H9 (cell line): ENCODE measurements around the gene KPTN. TPM values are rescaled to one million over a fixed set of nuclear protein-coding genes. Genes with fewer than 3 reads are reported as not detected.

Experiments
- DNase-seq: peaks from one replicate; pipeline ENCODE4 v3.0.0-alpha.2; 2017
- H2AFZ ChIP-seq: one replicate; pipeline ENCODE4 v1.6.1; 2013; ENCODE audit warnings: mild to moderate bottlenecking, low read length, control low read depth, moderate library complexity
- H2AK5ac ChIP-seq: 2 replicates; pipeline ENCODE4 v1.6.1; 2013; ENCODE audit warnings: low read length, control low read depth, mixed read lengths; ENCODE audit not compliant: insufficient read length
- H2BK120ac ChIP-seq: one replicate; pipeline ENCODE4 v1.6.1; 2013; ENCODE audit warnings: low read depth, mild to moderate bottlenecking, low read length, control low read depth, inconsistent platforms; ENCODE audit not compliant: poor library complexity, severe bottlenecking
- H2BK12ac ChIP-seq: 2 replicates; pipeline ENCODE4 v1.6.1; 2013; ENCODE audit warnings: low read length, control low read depth, mixed read lengths, low read depth; ENCODE audit not compliant: insufficient read length
- H2BK15ac ChIP-seq: 2 replicates; pipeline ENCODE4 v1.6.1; 2013; ENCODE audit warnings: low read depth, low read length, control low read depth
- H2BK20ac ChIP-seq: one replicate; pipeline ENCODE4 v1.6.1; 2013; ENCODE audit warnings: low read depth, mild to moderate bottlenecking, low read length, control low read depth, inconsistent platforms; ENCODE audit not compliant: poor library complexity, severe bottlenecking
- H2BK5ac ChIP-seq: 2 replicates; pipeline ENCODE4 v1.6.1; 2013; ENCODE audit warnings: low read length, control low read depth, mixed read lengths; ENCODE audit not compliant: insufficient read length
- H3K14ac ChIP-seq: 2 replicates; pipeline ENCODE4 v1.6.1; 2013; ENCODE audit warnings: low read length, control low read depth; ENCODE audit not compliant: insufficient read depth
- H3K18ac ChIP-seq: 2 replicates; pipeline ENCODE4 v1.6.1; 2013; ENCODE audit warnings: low read depth, mild to moderate bottlenecking, mixed read lengths, low read length, control low read depth; ENCODE audit not compliant: insufficient read length
- H3K23ac ChIP-seq: 2 replicates; pipeline ENCODE4 v1.6.1; 2013; ENCODE audit warnings: low read length, control low read depth, mixed read lengths, low read depth; ENCODE audit not compliant: insufficient read length
- H3K23me2 ChIP-seq: 2 replicates; pipeline ENCODE4 v1.6.1; 2013; ENCODE audit warnings: low read depth, mild to moderate bottlenecking, mixed read lengths, low read length, control low read depth; ENCODE audit not compliant: insufficient read length, poor library complexity, severe bottlenecking
- H3K27ac ChIP-seq: 2 replicates; pipeline ENCODE4 v1.5.1; 2013; ENCODE audit warnings: low read length, control low read depth, mixed read lengths, low read depth; ENCODE audit not compliant: insufficient read length
- H3K27me3 ChIP-seq: 2 replicates; pipeline ENCODE4 v1.6.1; 2013; ENCODE audit warnings: low read length, control low read depth, inconsistent platforms; ENCODE audit not compliant: insufficient read depth
- H3K4ac ChIP-seq: 2 replicates; pipeline ENCODE4 v1.6.1; 2013; ENCODE audit warnings: low read depth, mild to moderate bottlenecking, control low read depth, inconsistent platforms, low read length, moderate library complexity
- H3K4me1 ChIP-seq: 2 replicates; pipeline ENCODE4 v1.6.1; 2013; ENCODE audit warnings: low read length, control low read depth, inconsistent platforms; ENCODE audit not compliant: insufficient read depth
- H3K4me2 ChIP-seq: 2 replicates; pipeline ENCODE4 v1.6.1; 2013; ENCODE audit warnings: low read length, control low read depth, mixed read lengths; ENCODE audit not compliant: insufficient read length, insufficient read depth
- H3K56ac ChIP-seq: 2 replicates; pipeline ENCODE4 v1.6.1; 2013; ENCODE audit warnings: low read depth, mild to moderate bottlenecking, mixed read lengths, low read length, control low read depth; ENCODE audit not compliant: insufficient read length
- H3K79me1 ChIP-seq: 2 replicates; pipeline ENCODE4 v1.6.1; 2013; ENCODE audit warnings: low read depth, mild to moderate bottlenecking, moderate library complexity, low read length, control low read depth, inconsistent platforms; ENCODE audit not compliant: insufficient read depth, poor library complexity, severe bottlenecking
- H3K79me2 ChIP-seq: 2 replicates; pipeline ENCODE4 v1.6.1; 2013; ENCODE audit warnings: low read length, control low read depth, inconsistent platforms; ENCODE audit not compliant: insufficient read depth
- H3K9ac ChIP-seq: 2 replicates; pipeline ENCODE4 v1.6.1; 2013; ENCODE audit warnings: low read length, control low read depth, mixed read lengths; ENCODE audit not compliant: insufficient read length; ENCODE audit errors: extremely low read depth
- H3K9me3 ChIP-seq: one replicate; pipeline ENCODE4 v1.6.1; 2013; ENCODE audit warnings: low read depth, low read length, inconsistent platforms; ENCODE audit not compliant: control insufficient read depth
- H3T11ph ChIP-seq: one replicate; pipeline ENCODE4 v1.6.1; 2013; ENCODE audit warnings: mild to moderate bottlenecking, low read length, control low read depth, inconsistent platforms
- H4K20me1 ChIP-seq: one replicate; pipeline ENCODE4 v1.6.1; 2013; ENCODE audit not compliant: control insufficient read depth, insufficient read length, insufficient read depth
- H4K5ac ChIP-seq: 2 replicates; pipeline ENCODE4 v1.6.1; 2013; ENCODE audit warnings: low read depth, mild to moderate bottlenecking, mixed read lengths, low read length, control low read depth; ENCODE audit not compliant: insufficient read length
- H4K8ac ChIP-seq: replicated peaks from 2 replicates; pipeline ENCODE4 v1.6.1; 2013; ENCODE audit warnings: low read length, control low read depth, mixed read lengths, low read depth; ENCODE audit not compliant: insufficient read length
- H4K91ac ChIP-seq: 2 replicates; pipeline ENCODE4 v1.6.1; 2013; ENCODE audit warnings: low read depth, mild to moderate bottlenecking, moderate library complexity, mixed read lengths, low read length, control low read depth; ENCODE audit not compliant: insufficient read length
- H3K27ac Mint-ChIP-seq, 3 experiments: 2 replicates in 2 of 3; 3 replicates in 1 of 3; pipeline ENCODE4 v1.8.0; 2020 to 2021; ENCODE audit warnings: mixed read lengths in 3 of 3, mild to moderate bottlenecking in 1 of 3, moderate library complexity in 1 of 3
- H3K27me3 Mint-ChIP-seq: 2 replicates; pipeline ENCODE4 v1.8.0; 2021; ENCODE audit warnings: low read depth, mild to moderate bottlenecking, moderate library complexity, mixed read lengths
- H3K36me3 Mint-ChIP-seq, 3 experiments: 2 replicates in 2 of 3; 3 replicates in 1 of 3; pipeline ENCODE4 v1.8.0; 2020 to 2021; ENCODE audit warnings: low read depth in 3 of 3, mixed read lengths in 3 of 3; ENCODE audit not compliant: insufficient read depth in 1 of 3
- H3K4me1 Mint-ChIP-seq, 2 experiments: 2 replicates each; pipeline ENCODE4 v1.8.0; 2020; ENCODE audit warnings: mixed read lengths in 2 of 2
- H3K4me3 Mint-ChIP-seq, 2 experiments: 2 replicates in 1 of 2; 3 replicates in 1 of 2; pipeline ENCODE4 v1.8.0; 2020 to 2021; ENCODE audit warnings: mild to moderate bottlenecking in 2 of 2, mixed read lengths in 2 of 2, moderate library complexity in 1 of 2
- H3K9me3 Mint-ChIP-seq, 2 experiments: 2 replicates in 1 of 2; 3 replicates in 1 of 2; pipeline ENCODE4 v1.8.0; 2020; ENCODE audit warnings: mild to moderate bottlenecking in 2 of 2, mixed read lengths in 2 of 2, moderate library complexity in 1 of 2
- WGBS: extraction: QIAGEN DNeasy Blood & Tissue Kit; methylation state at CpG from one replicate; pipeline ENCODE4 v1.1.7; 2013; ENCODE audit warnings: missing lambda C conversion rate, low lambda C conversion rate, mixed read lengths; ENCODE audit not compliant: insufficient read length; ENCODE audit errors: extremely low coverage; 5-methylcytosine and 5-hydroxymethylcytosine counted together
- total RNA-seq: library from RNA; stranded (reverse); gene quantifications from 2 replicates; pipeline ENCODE4 v1.2.1, GENCODE V29; 2021
- TF ChIP-seq, protein P1 (sequence below): fragments of 200-600 bp; sonication (generic); conservative IDR thresholded peaks from 3 replicates; pipeline ENCODE4 v1.8.0; 2021; ENCODE audit warnings: antibody characterized with exemption, mild to moderate bottlenecking

The KPTN gene
- total RNA-seq, 1 experiment from 2014 or later = 35.4 TPM

DNA sequence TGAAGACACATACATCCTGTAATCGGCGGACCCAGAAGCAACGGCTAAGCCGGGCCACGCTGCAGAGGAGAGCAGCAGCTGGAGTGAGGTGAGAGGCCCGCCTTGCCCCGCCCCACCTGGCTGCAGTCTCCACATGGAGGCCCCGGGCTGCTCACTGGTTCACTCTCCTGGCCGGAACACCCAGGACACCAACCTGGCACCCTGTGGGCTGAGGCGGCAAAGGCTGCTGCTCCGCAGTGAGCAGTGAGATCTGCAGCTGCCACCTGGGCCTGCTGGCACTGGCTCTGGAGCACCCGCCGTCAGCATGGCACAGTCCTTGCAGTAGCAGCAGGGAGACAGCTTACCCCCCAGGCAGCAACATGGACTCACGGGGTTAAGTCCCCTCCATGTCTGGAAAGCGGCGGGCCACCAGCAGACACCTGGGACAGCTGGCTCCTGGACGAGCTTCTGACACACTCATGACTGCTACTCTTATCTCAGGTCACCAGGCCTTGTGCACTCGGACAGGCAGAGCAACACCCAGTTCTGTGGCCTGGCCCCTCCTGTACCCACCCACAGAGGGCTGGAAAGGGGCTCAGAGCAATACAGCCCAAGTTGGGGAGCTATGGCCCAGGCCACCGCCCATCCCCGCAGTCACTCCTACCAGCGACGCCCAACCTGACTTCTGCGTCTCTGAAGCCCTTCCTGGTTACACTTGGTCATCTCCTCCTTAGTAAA lies 13.2 kb upstream of the KPTN start:
- no peak overlapping the region for H2BK120ac ChIP-seq
- H4K8ac ChIP-seq = no peak overlapping the region
- H3K27me3 ChIP-seq = no peaks in the 10 kb centered on the region
- H2BK15ac ChIP-seq = no peak overlapping the region
- H3K4ac ChIP-seq = no peak overlapping the region
- no peak overlapping the region for H2BK12ac ChIP-seq
- Mint-ChIP-seq H3K36me3 (peaks cover 3 to 19% (median 5%) of the 10 kb centered on the region in 3 experiments; a peak in 5 of 7 replicates), H3K9me3 (no peaks in the 10 kb centered on the region), H3K4me3 (no peak overlapping the region), H3K27me3 (no peaks in the 10 kb centered on the region), H3K27ac (no peak overlapping the region), H3K4me1 (peaks cover 0 to 36% of the 10 kb centered on the region in 2 experiments; a peak in 2 of 4 replicates)
- no CpG with 5 or more reads among the region's 23 CpGs for WGBS
- H3K9me3 ChIP-seq = no peaks in the 10 kb centered on the region
- no peak overlapping the region for H3K23ac ChIP-seq
- DNase-seq = no peak
- no peak overlapping the region for H3K4me2 ChIP-seq
- no peaks in the 10 kb centered on the region; the same call in 1 of the 2 replicates for H3K4me1 ChIP-seq
- H2BK5ac ChIP-seq = no peak overlapping the region
- no peaks in the 10 kb centered on the region for H3K79me1 ChIP-seq
- no peaks in the 10 kb centered on the region for H3K23me2 ChIP-seq
- no peak overlapping the region for H2BK20ac ChIP-seq
- no peaks in the 10 kb centered on the region for H4K20me1 ChIP-seq
- TF ChIP-seq, protein P1, sequence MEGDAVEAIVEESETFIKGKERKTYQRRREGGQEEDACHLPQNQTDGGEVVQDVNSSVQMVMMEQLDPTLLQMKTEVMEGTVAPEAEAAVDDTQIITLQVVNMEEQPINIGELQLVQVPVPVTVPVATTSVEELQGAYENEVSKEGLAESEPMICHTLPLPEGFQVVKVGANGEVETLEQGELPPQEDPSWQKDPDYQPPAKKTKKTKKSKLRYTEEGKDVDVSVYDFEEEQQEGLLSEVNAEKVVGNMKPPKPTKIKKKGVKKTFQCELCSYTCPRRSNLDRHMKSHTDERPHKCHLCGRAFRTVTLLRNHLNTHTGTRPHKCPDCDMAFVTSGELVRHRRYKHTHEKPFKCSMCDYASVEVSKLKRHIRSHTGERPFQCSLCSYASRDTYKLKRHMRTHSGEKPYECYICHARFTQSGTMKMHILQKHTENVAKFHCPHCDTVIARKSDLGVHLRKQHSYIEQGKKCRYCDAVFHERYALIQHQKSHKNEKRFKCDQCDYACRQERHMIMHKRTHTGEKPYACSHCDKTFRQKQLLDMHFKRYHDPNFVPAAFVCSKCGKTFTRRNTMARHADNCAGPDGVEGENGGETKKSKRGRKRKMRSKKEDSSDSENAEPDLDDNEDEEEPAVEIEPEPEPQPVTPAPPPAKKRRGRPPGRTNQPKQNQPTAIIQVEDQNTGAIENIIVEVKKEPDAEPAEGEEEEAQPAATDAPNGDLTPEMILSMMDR = no peak
- no peak overlapping the region for H3K27ac ChIP-seq
- no peak overlapping the region for H2AK5ac ChIP-seq
- no peak overlapping the region for H3T11ph ChIP-seq
- no peak overlapping the region for H3K14ac ChIP-seq
- H4K91ac ChIP-seq = no peak overlapping the region
- H2AFZ ChIP-seq = no peak overlapping the region
- H3K9ac ChIP-seq = no peak overlapping the region
- no peak overlapping the region for H4K5ac ChIP-seq
- H3K18ac ChIP-seq = no peak overlapping the region
- no peaks in the 10 kb centered on the region for H3K79me2 ChIP-seq
- no peak overlapping the region for H3K56ac ChIP-seq
